Kidney (tissue), 14 donors: ENCODE measurements around the gene OR13G1. TPM values are rescaled to one million over a fixed set of nuclear protein-coding genes. Genes with fewer than 3 reads are reported as not detected.

Experiments
- DNase-seq, 5 donors: peaks; one replicate each; pipeline ENCODE4 v3.0.0-alpha.2; 2013 to 2020
- FAIRE-seq: peaks from 2 replicates; lab custom pipeline; 2012; peaks lifted over from hg19 to GRCh38; lab: Jason Lieb, UNC
- H3K27ac ChIP-seq, 2 donors: one replicate each; pipeline ENCODE4 v1.7.0; 2013; ENCODE audit warnings: low read depth in 2 of 2, low read length in 2 of 2, inconsistent platforms in 1 of 2
- H3K27me3 ChIP-seq: one replicate; pipeline ENCODE4 v1.7.1; 2013; ENCODE audit warnings: low read length, inconsistent platforms; ENCODE audit not compliant: control insufficient read depth, insufficient read depth
- H3K36me3 ChIP-seq, 3 donors: one replicate each; pipeline versions ENCODE4 v1.7.0 to v1.7.1; 2013; ENCODE audit warnings: low read length in 3 of 3, control low read depth in 1 of 3, inconsistent platforms in 1 of 3; ENCODE audit not compliant: insufficient read depth in 3 of 3, control insufficient read depth in 2 of 3
- H3K4me1 ChIP-seq, 3 donors: one replicate each; pipeline versions ENCODE4 v1.7.0 to v1.7.1; 2013; ENCODE audit warnings: low read length in 3 of 3, inconsistent platforms in 1 of 3, low read depth in 1 of 3; ENCODE audit not compliant: control insufficient read depth in 2 of 3, insufficient read depth in 2 of 3
- H3K4me3 ChIP-seq, 3 donors: one replicate each; pipeline versions ENCODE4 v1.7.0 to v1.8.1; 2013; ENCODE audit warnings: low read length in 3 of 3, control low read depth in 1 of 3, inconsistent platforms in 1 of 3
- H3K9ac ChIP-seq, 3 donors: one replicate each; pipeline versions ENCODE4 v1.7.0 to v1.7.1; 2013; ENCODE audit warnings: low read length in 3 of 3, control low read depth in 1 of 3, inconsistent platforms in 1 of 3
- H3K9me3 ChIP-seq, 3 donors: one replicate each; pipeline versions ENCODE4 v1.7.0 to v1.7.1; 2013; ENCODE audit warnings: low read length in 3 of 3, control low read depth in 1 of 3, inconsistent platforms in 1 of 3; ENCODE audit not compliant: control insufficient read depth in 2 of 3, insufficient read depth in 1 of 3
- intact Hi-C: fragments of 100-400 bp; cut with DNase I; formaldehyde crosslinking; loops from one replicate; pipeline ENCODE4 v1.11.1; 2022
- polyA plus RNA-seq: library from polyadenylated mRNA; stranded (reverse); fragments of 350-450 nt; fragmentation: Illumina TruSeq; extraction: RNeasy Lipid Tissue Mini Kit (QIAGEN cat#74804); gene quantifications from one replicate; pipeline ENCODE4 v1.2.3, GENCODE V29; 2014; ENCODE audit warnings: low read depth, low replicate concordance; ENCODE audit not compliant: insufficient read depth
- total RNA-seq: library from RNA; stranded (reverse); fragmentation: NEBNext Ultra II Directional; extraction: Animal tissue kit (Norgen Biotek cat#: 25700); gene quantifications from one replicate; pipeline ENCODE4 v1.2.1, GENCODE V29; 2021
- TF ChIP-seq, protein P1 (sequence below): IDR thresholded peaks from 3 replicates; pipeline ENCODE4 v1.5.1; 2012; ENCODE audit warnings: mild to moderate bottlenecking, moderate library complexity, borderline replicate concordance; ENCODE audit not compliant: insufficient read depth; ENCODE audit errors: extremely low read depth
- donor health status: control.
- donor health status: control.
- donor health status: control.
- donor health status: control.
- donor health status: control.
- donor health status: DM: yes; HTN: yes; CAD: no.
- donor health status: Normal renal cell carcinoma (clear cell type).

OR13G1 gene
- total and polyA plus RNA-seq, 2 donors from 2014 or later, result not detected

DNA sequence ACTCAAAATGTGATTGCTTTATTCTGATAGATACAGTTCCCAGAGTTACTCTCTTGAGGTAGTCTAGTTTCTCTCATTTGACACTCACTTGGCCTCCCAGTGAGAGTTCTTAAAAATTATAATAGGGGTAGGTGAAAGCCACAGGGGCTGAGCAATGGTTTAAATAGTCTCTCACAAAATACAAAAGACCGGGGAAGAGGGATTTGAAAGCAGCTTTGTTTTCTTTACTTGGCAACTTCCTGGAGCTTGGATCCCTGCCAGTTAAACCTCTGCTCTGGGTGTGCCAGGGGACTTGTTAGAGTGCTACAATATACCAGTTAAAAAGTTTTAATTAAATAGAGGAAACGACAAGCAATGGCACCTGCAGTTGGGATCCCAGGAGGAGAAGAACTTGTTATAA is 31.7 kb downstream of the OR13G1 start:
- Histone ChIP-seq H3K27me3 (no peaks in the 10 kb centered on the region), H3K9ac (no peak overlapping the region), H3K9me3 (no peaks in the 10 kb centered on the region), H3K36me3 (no peaks in the 10 kb centered on the region), H3K27ac (no peak overlapping the region), H3K4me1 (no peaks in the 10 kb centered on the region), H3K4me3 (no peak overlapping the region)
- FAIRE-seq (no peak), DNase-seq (peak in 1 of 5 donors; percentile 10)
- intact Hi-C loops, result no loop called here
- TF ChIP-seq, protein P1, sequence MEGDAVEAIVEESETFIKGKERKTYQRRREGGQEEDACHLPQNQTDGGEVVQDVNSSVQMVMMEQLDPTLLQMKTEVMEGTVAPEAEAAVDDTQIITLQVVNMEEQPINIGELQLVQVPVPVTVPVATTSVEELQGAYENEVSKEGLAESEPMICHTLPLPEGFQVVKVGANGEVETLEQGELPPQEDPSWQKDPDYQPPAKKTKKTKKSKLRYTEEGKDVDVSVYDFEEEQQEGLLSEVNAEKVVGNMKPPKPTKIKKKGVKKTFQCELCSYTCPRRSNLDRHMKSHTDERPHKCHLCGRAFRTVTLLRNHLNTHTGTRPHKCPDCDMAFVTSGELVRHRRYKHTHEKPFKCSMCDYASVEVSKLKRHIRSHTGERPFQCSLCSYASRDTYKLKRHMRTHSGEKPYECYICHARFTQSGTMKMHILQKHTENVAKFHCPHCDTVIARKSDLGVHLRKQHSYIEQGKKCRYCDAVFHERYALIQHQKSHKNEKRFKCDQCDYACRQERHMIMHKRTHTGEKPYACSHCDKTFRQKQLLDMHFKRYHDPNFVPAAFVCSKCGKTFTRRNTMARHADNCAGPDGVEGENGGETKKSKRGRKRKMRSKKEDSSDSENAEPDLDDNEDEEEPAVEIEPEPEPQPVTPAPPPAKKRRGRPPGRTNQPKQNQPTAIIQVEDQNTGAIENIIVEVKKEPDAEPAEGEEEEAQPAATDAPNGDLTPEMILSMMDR, result no peak

DNA sequence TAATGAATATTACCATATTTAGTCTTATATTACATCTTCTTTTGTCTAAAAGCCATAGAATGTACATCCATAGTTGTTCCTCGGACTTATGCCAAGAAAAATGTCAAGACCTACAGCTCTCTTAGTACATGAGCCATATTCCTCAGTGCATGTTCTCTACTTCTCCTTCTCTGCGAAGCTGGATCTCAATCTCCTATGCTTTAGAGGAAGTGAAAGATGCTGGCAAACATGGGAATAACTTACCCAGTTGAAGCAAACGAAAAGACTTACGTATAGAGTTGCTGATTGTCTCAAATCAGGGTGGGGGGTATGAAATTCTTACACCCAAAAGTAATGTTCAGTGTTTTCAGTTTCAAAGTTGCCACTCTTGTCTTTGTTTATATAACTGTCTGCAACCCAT is 32.7 kb downstream of the OR13G1 start:
- no peaks in the 10 kb centered on the region for H3K27me3 ChIP-seq
- H3K9ac ChIP-seq, result no peak overlapping the region
- no peak overlapping the region for H3K27ac ChIP-seq
- H3K4me1 ChIP-seq, result no peaks in the 10 kb centered on the region
- DNase-seq, result no peak
- H3K9me3 ChIP-seq, result no peaks in the 10 kb centered on the region
- FAIRE-seq, result no peak
- no peak overlapping the region for H3K4me3 ChIP-seq
- TF ChIP-seq, protein P1, result no peak
- intact Hi-C loops, result no loop called here
- H3K36me3 ChIP-seq, result no peaks in the 10 kb centered on the region

DNA sequence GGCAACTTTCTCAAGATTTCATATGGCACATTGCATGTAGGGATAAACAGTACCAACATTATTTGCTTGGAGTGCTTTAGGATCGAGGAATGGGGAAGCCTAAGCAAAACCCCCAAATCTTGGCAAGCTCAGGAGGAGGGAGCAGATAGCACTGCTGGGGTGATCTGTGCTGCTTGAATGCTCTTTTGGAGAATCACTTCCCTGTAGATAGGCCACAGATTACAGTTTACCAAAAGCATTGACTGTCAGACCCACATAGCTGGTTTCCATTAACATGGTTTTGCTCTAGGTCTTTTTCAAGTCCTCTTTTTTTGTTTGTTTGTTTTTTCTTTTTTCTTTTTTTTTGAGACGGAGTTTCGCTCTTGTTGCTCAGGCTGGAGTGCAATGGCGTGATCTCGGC is 36.8 kb downstream of the OR13G1 start:
- Histone ChIP-seq H3K4me3 (no peak overlapping the region), H3K27ac (no peak overlapping the region), H3K9me3 (no peaks in the 10 kb centered on the region), H3K4me1 (peaks cover 0 to 4% (median 0%) of the 10 kb centered on the region in 3 donors), H3K36me3 (no peaks in the 10 kb centered on the region), H3K9ac (no peak overlapping the region), H3K27me3 (no peaks in the 10 kb centered on the region)
- intact Hi-C loops, result no loop called here
- TF ChIP-seq, protein P1, result no peak
- no peak for FAIRE-seq
- no peak for DNase-seq

DNA sequence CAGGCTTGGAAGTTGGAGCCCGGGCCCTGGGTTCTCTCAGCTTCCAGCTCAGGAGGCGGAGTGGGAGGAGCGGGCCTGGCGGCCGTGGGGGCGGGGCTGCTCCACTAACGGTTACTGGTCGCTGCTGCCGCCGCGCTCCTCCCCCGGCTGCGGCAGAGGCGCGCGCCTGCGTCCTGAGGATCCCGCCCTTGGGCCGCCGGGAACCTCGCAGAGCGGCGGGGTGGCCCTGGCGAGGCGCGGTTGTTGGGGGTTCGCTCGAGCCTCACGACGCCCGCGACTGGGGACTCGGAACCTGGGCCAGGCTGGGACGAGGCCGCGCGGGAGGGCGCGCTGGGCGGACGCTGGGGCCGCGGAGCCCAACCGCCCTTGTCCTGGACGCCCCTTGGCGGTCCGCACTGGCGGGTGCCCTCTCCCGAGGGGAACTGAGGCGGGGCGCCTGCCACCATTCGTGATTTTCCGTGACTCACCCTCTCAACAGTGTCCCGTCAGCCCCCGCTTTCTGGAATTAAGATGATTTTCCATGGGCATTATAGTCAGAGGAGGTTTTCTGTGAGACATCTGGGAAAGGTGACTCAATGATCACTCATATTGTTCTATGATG is 40.1 kb downstream of the OR13G1 start:
- TF ChIP-seq, protein P1, result no peak
- no peak overlapping the region for H3K27ac ChIP-seq

More for the DNA sequence above, 40.1 kb downstream of the OR13G1 start:
- intact Hi-C loops, result no loop called here
- Histone ChIP-seq H3K4me3 (no peak overlapping the region), H3K27me3 (no peaks in the 10 kb centered on the region), H3K9ac (no peak overlapping the region), H3K9me3 (no peaks in the 10 kb centered on the region), H3K36me3 (no peaks in the 10 kb centered on the region), H3K4me1 (peaks cover 0 to 4% (median 0%) of the 10 kb centered on the region in 3 donors)
- DNase-seq (peak; percentile 60 to 87 (median 74)), FAIRE-seq (no peak)
